HG03432 (cell line): ENCODE data around the gene AREG.

Experiments
- ATAC-seq: cut with Tn5 transposase; IDR thresholded peaks from one replicate; pipeline ENCODE4 v1.9.1; 2021; ENCODE audit warnings: mild to moderate bottlenecking, moderate library complexity; ENCODE audit not compliant: unreplicated experiment

AREG gene

GRCh38 chr4:74504212-74504611 is 59.3 kb downstream of the AREG start:
- ATAC-seq = no peak
